HG03095 (cell line): ENCODE measurements around the gene CDH23.

ENCODE experiments used
- ATAC-seq: cut with Tn5 transposase; IDR thresholded peaks from one replicate; pipeline ENCODE4 v1.9.1; 2021; ENCODE audit warnings: moderate library complexity; ENCODE audit not compliant: unreplicated experiment

CDH23 gene

DNA sequence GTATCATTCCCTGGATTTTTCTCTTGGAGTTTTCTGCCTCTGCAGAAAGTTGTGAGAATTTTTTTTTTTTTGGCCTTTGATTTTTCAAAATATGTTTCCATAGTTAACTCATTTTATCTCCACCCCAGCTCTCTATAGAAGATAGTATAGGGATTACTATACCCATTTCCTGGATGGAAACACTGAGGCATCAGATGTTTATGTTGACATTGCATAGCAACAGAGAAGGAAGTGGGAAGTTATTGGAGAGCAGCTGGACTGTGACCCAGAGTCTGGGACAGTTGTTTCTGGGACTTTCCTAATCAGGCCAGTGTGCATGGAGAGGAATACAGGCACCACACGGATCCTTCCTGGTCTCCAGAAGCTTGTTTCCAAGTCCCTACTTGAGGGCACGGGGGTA, 158.0 kb downstream of the CDH23 start:
- ATAC-seq, result no peak

DNA sequence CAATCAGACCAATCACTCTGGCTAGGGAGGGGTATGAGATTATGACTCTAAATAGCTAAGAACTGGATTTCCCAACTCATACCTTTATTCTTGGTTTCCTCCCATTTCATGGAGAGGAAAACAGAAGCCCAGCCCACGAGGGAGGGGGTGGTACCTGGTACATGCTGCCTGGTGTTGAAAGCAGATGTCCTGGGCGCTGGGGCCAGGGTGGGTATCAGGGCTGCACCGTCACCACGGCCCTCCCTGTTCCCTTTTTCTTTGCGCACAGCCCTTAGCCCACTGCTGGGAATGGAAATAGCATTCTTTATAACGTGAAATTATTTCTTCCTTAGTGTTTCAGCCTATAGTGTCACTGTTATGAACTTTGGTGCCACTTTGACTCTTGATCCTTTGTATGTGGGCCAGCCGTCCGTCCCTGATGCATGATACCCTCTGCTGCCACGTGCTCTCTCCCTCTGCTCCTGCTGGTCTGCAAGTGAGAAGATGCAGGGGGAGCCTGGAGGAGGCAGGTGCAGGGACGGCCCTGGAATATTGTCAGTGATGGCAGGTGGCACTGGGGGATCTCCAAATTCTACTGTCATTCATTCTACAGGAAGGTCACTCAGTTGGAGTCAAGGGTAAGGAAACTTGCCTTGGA, 158.5 kb downstream of the CDH23 start:
- no peak for ATAC-seq

DNA sequence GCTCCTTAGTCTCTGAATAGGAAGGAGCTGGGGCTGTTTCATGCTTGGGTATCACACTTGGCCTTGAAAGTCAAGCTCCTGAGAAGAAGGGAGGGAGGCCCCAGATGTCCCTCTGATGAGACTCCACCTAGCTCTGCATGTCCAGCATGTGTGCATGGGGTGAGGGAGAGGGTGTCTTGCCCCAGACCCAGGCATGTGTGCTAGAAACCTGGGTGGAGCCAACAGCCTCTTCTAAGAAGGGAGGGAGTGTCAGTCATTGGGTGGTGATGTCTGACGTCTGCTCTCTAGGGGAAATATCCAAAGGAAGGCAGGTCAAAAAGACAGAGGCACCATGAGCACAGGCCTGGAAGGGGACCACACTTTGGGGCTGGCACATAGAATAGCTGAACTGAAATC, 159.0 kb downstream of the CDH23 start:
- ATAC-seq, result no peak

DNA sequence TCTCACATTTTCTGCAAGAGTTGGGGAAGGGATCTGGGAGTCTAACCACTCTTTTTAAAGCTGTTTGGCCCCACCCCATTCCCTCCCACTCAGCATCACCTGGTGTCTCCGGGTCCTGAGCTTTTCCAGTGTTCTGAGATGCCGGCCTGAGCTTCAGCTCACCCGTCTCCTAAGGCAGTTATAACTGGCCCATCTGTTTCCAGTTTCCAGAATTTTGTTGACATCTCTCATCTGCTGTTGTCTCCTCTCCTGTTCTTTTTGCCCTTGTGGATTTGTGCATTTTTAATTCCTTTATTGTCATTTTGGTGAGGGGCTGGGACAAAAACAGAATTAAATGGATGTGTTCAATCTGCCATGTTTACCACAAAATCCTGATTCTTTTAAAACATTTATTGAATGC, 162.3 kb downstream of the CDH23 start:
- ATAC-seq, result no peak

DNA sequence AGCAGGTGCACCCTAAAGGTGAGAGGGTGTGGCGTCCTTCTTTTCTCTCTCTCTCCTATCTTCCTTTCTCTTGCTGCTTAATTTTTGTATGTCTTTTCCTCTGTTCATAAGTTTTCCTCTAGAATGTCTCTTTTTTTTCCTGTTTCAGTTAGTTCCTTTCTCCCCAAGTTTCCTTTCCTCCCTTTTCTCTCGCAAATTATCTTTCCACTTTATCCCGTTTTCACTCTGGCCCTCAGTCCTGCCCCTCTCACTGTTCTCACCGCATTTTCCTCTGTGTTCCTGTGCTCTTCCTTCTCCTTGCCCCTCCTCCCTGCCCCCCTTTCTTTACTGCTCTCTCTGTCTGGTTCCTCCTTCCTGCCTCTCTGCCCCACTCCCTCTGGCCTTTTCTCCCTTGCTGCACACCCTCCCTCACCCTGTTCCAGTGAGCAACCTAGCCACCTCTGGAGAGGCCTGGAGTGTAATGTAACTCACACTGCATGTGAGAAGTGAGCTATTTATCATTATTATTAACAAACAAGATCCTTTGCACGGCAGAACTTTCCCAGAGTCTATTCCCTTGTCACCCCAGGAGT, 164.4 kb downstream of the CDH23 start:
- no peak for ATAC-seq

DNA sequence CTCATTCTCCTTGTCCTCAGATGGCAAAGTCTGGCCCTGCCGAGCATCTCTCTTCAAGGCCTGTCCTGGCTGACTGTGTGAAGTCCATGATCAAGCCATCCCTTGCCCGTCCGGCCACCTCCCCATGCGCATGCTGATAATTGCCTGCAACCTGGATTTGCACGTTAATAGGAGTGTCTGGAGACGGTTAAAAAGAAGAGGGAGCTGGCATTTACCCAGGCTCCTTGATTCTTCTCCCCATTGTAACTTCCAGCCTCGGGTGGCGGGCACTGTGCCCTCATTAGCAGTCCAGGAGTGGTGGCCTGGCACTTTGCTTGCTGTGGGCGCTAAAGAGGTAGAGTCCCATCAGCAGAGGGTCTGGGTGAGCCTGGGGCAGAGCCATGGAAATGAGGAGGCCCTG, 165.5 kb downstream of the CDH23 start:
- ATAC-seq, result no peak

DNA sequence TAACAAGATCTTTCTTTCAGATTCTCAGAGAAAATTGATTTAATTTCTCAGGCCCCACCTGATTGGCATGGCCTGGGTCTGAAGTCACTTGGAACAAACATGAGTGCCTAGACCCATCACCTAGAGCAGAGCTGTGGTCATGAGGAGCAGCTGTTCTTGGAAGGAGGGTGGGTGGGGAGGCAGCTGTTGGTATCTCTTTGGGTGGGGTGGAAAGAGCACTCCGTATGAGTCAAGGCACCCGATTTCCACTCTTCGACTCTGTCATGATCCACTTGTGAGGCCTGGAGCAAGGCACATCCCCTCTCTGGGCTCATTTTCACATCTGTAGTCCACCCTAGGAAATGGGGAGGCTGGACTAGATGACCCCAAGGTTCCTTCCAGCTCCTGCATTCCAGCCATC, 166.2 kb downstream of the CDH23 start:
- ATAC-seq, result no peak

DNA sequence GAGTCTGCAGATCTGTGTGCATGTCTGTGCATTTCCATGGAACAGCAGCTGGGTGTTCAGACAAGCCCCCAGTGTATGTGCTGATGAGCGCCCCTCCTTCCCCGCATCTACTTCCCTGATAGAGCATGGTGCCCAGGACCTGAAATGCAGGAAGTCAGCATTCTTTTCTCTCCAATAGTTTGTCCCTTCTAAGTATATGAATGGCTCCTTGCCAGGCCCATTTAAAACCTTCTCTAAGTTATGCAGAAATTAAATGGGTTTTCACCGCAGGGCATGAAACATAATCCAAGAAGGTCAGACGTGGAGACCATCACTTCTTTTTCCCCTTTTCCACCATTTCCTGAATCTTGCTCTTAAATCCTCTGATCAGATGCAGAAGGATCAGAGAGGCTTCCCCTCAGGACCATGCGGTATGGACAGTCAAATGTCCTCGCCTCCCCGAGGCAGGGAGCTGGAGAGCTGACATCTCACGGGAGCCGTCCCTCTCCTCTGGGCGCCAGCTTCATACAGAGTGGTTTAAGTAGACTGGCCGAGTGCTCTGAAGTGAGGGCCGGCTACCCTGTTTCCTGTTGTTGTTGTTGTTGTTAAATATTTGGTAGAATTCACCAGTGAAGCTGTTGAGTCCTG, 167.6 kb downstream of the CDH23 start:
- no peak for ATAC-seq

DNA sequence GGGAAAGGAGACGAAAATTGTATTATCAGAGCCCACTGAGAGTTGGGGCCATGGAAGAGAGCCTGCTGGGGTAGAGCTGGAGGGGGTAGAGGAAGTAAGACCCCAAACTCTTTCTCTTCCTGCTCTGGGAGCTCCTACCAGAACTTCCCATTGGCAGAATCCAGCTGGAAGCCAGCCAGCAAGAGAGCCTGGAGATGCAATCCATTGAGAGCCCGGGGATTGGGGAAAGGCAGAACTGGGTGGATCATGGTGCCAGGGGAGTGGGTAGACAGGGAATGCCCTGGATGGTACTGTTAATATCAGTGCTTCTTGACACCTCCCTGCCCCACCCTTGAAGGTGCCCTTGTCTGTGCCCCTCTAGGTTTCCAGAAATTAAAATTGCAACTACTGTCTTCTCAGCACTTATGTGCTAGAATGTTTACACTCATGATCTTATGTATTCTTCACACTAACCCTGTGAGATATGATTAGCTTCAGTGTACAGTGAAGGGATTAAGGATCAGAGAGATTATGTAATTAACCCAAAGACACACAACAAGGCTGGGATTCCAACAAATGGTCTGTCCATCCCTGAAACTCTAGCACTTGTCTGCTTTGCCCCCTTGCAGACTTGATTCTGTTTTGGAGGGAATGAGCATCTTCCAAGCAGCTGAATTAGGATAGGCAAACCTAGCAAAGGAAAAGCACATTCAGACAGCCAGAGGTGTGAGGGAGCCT, 168.7 kb downstream of the CDH23 start:
- ATAC-seq, result no peak

DNA sequence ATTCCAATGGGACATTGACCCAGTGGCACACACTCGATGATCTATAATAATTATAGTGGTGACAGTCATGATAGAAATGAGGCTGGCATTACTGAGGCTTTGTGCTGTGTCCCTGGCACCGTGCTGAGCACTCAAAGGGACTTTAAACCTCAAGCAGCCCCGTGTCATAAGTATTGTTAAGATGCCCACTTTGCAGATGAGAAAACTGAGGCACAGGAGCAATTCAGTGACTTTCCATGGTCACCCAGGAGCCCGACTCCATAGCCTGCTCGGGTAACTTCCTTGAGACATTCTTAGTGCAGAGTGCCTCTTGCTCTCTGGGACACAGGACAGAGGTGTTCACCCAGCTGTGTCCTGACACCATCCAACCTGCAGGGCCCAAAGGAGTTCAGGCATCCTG, 170.3 kb downstream of the CDH23 start:
- ATAC-seq, result no peak

DNA sequence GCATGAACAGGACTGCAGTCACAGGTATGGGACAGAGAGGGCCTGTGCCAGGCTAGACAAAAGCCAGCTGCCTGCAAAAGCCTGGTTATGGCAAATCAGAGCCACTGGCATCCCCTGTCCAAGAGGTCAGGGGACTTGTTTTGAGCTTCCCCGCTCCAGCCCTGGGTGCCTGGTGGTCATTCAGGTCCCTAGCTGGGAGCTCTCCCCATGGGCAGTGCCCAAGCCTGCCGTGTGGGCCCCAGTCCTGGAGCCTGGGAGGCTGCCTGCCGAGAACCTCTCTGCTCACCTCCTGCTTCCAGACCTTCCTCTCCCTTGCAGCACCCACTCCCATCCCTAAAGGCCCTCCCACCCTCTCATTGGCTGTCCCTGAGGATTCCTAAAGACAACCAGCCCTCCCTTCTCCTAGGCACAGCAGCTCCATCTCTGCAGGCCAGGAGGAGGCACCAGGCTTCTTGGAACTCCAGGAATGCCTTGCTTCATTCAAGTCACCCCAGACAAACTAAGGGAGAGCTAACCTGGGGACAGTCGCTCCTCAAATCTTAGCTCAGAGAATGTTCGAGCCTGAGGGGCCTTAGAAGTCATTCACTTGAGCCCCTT, 172.3 kb downstream of the CDH23 start:
- ATAC-seq, result no peak

DNA sequence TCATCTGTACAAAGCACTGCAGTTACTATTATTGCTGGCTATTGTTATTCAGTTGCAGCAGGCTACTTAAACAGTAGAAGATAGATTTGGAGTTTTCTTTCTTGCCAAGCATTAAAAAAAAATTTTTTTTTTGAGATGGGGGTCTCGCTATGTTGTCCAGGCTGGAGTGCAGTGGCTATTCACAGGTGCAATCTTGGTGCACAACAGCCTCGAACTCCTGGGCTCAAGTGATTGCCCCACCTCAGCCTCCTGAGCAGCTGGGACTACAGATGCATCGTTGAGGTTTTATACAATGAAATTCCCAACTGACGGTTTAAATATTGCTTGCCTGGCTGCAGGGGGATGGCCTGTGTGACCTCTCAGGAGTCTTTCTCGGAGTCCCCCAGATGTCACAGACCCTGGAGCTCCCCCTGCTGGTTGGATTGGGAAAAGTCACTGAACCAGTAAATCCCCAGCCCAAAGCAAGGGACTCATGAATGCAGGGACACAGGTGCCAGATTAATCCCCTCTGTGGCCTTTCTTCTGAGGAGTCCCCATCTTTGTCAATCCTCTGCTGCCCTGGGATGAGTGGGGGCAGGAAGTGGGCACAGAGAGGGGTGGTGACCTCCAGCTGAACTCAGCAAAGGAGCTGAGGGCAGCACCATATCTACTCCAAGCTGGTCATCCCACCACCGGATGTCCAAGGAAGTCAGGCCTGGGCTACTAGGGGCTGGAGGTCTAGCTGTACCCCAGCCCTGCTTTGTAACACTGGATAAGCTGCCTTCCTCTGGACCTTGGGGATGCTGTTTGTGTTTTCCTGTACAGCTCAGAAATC, 173.3 kb downstream of the CDH23 start:
- no peak for ATAC-seq

DNA sequence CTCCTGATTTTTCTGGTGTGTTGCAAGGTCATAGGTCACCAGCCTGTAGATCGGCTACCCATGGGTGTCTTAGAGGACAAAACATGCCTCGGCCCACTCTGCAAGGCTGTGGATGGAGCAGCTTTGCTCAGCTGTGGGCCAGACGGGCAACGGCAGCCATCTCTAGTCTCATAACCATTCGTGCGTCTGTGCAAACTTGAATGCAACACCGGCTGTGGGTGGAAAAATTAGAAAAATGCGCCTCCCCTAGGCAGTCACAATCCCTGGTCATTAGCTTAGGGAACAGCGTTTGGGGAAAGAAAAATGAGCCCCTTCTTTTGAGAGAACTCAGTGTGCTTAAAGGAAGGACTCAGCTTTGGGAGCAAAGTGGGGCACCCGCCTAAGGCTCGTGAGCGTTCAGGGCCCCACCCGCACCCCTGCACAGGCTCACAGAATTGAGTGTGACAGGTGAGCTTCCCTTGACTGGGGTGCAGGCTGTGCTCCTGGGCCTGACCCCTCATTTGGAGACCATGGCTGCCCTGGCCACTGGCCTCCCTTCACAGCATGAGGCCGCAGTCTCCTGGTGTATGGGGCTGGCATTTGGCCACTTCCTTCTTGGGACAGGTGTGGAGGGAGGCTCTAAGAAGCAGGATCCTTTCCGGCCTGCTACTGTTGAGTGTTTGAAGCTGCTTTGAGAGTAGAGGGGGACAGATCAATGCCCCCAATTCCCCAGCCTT, 174.9 kb downstream of the CDH23 start:
- ATAC-seq, result no peak

DNA sequence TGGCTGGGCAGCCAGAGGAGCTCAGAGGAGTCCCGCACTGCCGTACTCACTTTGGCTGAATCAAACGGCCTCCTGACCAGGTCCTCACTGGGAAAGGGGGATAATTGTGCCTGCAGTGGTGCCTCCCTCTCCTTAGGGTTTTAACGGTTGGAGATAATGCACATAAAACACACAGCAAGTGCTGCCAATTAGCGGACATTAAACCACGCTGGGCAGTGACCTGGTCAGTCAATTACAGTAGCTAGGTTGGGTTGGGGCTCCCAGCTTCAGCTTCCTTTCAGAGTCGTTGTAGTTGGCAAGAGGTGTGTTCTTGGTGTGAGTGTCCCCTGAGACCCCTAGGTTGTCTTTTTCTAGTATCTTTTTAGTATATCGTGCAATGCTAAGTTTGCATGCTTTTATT, 176.2 kb downstream of the CDH23 start:
- no peak for ATAC-seq

DNA sequence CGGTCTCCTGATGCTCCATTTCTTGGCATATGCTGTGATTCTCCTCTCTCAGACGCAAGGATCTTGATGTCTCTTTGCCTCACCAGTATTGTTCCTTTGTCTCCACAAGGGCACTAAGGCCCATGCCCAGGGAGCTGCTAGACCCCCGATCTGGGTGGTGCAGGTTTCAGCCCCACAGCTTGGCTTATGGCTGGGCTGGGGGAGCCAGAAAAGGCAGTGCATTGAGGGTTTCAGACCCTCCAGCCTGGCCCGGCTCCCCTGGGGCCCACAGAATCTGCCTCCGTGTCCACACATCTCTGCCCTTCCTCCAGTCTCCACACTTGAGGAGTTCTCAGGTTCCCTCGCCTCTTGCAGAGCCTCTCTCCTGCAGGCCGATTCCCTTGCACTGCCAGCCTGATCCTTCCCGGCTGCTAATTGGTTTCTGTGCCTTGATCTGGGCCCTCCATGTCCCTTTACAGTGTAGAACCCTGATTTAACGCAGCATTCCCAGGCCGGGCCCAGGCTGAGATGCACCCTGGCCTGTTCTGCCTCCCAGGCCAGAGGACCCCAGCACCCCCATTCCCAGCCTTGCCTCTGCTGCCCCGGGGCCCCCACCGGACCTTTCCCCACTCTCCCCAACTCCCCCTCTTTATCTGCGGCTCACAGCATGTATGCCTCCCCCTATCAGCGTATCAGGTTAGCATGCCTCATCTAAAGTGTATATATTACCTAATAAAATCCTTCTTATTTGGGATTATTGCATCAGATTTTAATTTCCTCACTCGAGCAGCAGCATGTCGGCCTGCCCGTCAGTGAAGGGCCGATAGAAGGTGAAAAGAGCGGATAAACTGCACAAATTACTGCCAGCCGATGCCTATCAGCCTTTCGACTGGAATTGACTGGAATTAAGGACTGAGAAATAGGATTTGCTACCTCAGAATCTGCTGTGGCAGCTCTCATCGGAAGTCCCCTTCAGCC, 177.1 kb downstream of the CDH23 start:
- no peak for ATAC-seq

DNA sequence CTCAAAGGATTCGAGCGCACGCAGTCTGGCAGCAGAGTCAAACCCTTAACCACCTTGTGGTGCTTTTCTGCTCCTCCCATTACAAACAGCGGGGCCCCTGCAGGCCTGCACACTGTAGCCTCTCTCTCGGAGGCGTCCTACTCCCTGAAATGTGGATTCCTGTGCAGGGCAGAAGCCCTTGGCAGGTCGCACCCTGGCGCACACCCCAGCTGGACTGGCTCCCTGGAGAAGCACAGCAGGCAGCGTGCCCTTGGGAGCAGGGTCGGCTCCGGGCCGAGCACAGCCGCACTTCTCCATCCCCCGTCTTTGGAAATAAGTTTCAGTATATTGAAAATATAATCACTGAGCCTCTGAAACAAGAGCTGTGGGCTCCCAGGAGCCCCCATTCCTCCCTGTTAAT, 178.7 kb downstream of the CDH23 start:
- ATAC-seq, result no peak

DNA sequence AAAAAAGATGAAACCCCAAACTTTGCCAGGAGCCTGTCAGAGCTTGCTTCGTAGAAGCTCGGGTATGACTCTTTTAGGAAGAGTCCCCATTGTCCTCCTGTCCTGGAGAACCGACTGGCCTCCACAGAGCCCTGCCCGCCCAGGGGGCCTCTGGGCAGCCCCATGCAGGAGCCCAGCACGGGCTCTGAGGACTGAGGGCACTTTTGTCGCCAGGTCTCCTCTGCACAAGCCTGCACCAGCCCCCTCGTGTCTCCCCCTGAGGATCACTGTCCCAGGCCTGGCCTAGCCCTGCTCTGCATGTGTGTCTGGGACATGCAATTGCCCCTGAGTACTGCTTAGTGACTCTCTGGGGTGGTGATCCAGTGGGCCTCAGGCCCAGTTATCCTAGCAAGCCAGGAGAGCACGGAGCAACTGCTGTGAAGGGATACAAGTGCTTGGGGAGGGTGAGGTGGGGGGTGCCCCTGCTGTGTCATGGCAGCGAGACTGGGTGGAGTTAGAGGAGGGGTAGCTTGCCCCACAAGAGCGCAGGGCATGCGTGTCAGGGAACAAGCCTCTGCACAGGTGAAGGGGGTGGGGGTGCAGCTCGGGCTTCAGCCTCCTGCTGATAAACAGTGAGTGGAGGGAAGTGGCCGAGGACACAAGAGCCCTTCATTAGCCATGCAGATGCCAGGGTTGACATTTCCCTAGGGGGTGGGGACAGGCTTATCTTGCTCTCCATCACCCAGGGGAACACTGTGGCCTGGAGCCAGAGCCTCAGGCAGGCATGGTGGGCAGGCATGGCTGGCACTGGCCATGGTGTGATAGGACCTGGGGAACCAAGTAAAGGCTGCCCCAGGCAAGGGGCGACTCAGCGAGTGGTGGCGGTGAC, 179.4 kb downstream of the CDH23 start:
- ATAC-seq, result no peak

DNA sequence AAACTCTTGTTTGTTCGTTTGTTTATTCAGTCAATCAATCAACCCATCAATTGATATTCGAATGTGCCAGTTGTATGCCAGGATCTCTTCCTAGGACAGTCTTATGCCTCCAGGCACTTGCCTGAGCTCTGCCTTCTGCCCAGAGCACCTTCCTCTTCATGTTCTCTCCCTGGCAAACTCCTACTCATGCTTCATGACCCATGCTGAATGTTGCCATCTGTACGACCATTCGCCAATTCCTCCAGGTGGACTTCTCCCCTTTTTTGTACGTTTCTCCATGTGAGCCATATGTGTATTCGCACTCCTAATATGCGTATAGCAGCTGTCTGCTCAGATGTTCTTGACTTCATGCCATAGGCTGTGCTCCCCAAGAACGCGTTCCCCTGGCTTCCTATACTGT, 180.1 kb downstream of the CDH23 start:
- no peak for ATAC-seq
